ENCODE results near the gene PTTG2. TPM values are rescaled to one million over a fixed set of nuclear protein-coding genes. Genes with fewer than 3 reads are reported as not detected.

Gene PTTG2
- not detected in 2 replicates for polyA plus RNA-seq (2012; rRNA removed)
- not detected in 2 replicates for polyA plus RNA-seq (2012; cell fraction: cytosol; rRNA removed)
- polyA plus RNA-seq (2012; cell fraction: nucleus; rRNA removed) = not detected in 2 replicates

GRCh38 chr4:37960098-37960497, at the start of gene PTTG2:
Gene PTTG2 (plus strand): TSS chr4:37960398. CDS start chr4:37960435, 37 bp downstream.
- no peak for DNase-seq
- H3K9ac ChIP-seq = no peak within 1 kb of the TSS
- H3K27me3 ChIP-seq (ENCODE audit: insufficient read depth) = no peaks in the 10 kb centered on the region
- H3K4me3 ChIP-seq (ENCODE audit: low read depth in 2 of 2, low read length in 1 of 2) = no peak within 1 kb of the TSS
- no peaks in the 10 kb centered on the region for H4K20me1 ChIP-seq (ENCODE audit: insufficient read depth)
- H3K27ac ChIP-seq (ENCODE audit: low read depth in 2 of 2, low read length in 1 of 2) = no peak within 1 kb of the TSS
- POLR2A ChIA-PET = no interaction called here
- 52% methylated on average over 5 of the region's 5 CpGs for WGBS (ENCODE audit: low lambda C conversion rate)
- CTCF ChIA-PET = interaction anchor here (0.8 kb wide), 1 partner anchor 11 kb away, joined by 3 read pairs; no protein-coding TSS in a partner anchor
- H3K9me3 ChIP-seq = no peaks in the 10 kb centered on the region
- TF ChIP-seq SIN3A (IDR thresholded peaks at IDR 0.05; ENCODE audit: borderline replicate concordance, low read depth, low read length) (no peak), RFX5 (IDR thresholded peaks at IDR 0.05; ENCODE audit: low read length) (no peak), RAD21 (IDR thresholded peaks at IDR 0.05; ENCODE audit: low read length) (no peak), FOXJ3 (CRISPR knock-in tag; IDR thresholded peaks at IDR 0.05) (no peak), SMC3 (IDR thresholded peaks at IDR 0.05; ENCODE audit: low read depth, low read length) (no peak), FOXM1 (IDR thresholded peaks at IDR 0.05; ENCODE audit: low read depth) (no peak), FOSL2 (IDR thresholded peaks at IDR 0.05; ENCODE audit: borderline replicate concordance, low read depth) (no peak), POLR2AphosphoS5 (IDR thresholded peaks at IDR 0.05; ENCODE audit: low read depth, low read length) (no peak), MEF2A (IDR thresholded peaks at IDR 0.05; ENCODE audit: borderline replicate concordance, low read depth) (no peak), USF1 (IDR thresholded peaks at IDR 0.05; ENCODE audit: borderline replicate concordance, low read depth) (no peak), RCOR1 (IDR thresholded peaks at IDR 0.05; ENCODE audit: low read length) (no peak)
- TF ChIP-seq, protein P1, sequence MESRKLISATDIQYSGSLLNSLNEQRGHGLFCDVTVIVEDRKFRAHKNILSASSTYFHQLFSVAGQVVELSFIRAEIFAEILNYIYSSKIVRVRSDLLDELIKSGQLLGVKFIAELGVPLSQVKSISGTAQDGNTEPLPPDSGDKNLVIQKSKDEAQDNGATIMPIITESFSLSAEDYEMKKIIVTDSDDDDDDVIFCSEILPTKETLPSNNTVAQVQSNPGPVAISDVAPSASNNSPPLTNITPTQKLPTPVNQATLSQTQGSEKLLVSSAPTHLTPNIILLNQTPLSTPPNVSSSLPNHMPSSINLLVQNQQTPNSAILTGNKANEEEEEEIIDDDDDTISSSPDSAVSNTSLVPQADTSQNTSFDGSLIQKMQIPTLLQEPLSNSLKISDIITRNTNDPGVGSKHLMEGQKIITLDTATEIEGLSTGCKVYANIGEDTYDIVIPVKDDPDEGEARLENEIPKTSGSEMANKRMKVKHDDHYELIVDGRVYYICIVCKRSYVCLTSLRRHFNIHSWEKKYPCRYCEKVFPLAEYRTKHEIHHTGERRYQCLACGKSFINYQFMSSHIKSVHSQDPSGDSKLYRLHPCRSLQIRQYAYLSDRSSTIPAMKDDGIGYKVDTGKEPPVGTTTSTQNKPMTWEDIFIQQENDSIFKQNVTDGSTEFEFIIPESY (IDR thresholded peaks at IDR 0.05; ENCODE audit: borderline replicate concordance, low read depth) = no peak
- TF ChIP-seq, protein P2, sequence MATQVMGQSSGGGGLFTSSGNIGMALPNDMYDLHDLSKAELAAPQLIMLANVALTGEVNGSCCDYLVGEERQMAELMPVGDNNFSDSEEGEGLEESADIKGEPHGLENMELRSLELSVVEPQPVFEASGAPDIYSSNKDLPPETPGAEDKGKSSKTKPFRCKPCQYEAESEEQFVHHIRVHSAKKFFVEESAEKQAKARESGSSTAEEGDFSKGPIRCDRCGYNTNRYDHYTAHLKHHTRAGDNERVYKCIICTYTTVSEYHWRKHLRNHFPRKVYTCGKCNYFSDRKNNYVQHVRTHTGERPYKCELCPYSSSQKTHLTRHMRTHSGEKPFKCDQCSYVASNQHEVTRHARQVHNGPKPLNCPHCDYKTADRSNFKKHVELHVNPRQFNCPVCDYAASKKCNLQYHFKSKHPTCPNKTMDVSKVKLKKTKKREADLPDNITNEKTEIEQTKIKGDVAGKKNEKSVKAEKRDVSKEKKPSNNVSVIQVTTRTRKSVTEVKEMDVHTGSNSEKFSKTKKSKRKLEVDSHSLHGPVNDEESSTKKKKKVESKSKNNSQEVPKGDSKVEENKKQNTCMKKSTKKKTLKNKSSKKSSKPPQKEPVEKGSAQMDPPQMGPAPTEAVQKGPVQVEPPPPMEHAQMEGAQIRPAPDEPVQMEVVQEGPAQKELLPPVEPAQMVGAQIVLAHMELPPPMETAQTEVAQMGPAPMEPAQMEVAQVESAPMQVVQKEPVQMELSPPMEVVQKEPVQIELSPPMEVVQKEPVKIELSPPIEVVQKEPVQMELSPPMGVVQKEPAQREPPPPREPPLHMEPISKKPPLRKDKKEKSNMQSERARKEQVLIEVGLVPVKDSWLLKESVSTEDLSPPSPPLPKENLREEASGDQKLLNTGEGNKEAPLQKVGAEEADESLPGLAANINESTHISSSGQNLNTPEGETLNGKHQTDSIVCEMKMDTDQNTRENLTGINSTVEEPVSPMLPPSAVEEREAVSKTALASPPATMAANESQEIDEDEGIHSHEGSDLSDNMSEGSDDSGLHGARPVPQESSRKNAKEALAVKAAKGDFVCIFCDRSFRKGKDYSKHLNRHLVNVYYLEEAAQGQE (IDR thresholded peaks at IDR 0.05; ENCODE audit: low read depth, low read length) = no peak
- H2AFZ ChIP-seq (ENCODE audit: low read depth) = no peak within 1 kb of the TSS
- H3K4me2 ChIP-seq = no peak within 1 kb of the TSS
- no peaks in the 10 kb centered on the region for H3F3A ChIP-seq (replicated peaks; ENCODE audit: insufficient read depth)
- no peaks in the 10 kb centered on the region for H3K9me2 ChIP-seq
- no peaks in the 10 kb centered on the region for H3K79me2 ChIP-seq (ENCODE audit: insufficient read depth)
- H3K36me3 ChIP-seq (replicated peaks in 1 of 2; ENCODE audit: control insufficient read depth in 1 of 2, insufficient read depth in 2 of 2, low read length in 1 of 2) = no peaks in the 10 kb centered on the region
- no peaks in the 10 kb centered on the region; a peak in 1 of 4 replicates for H3K4me1 ChIP-seq (ENCODE audit: control insufficient read depth in 1 of 2, insufficient read depth in 2 of 2, low read depth in 1 of 2, low read length in 1 of 2)

All from SK-N-SH (cell line).